Activated CD4-positive, CD25-positive, alpha-beta regulatory T cell (primary cell): ENCODE data around the gene ZNF483.
"Not testable (repeated sequence)": the region's sequence is repeated elsewhere in the genome, so short reads cannot be mapped to it uniquely, and the experiment has no call there.

ENCODE experiments used
- DNase-seq, 4 experiments: peaks; one replicate each; lab custom pipeline; 2025; lab: John Stamatoyannopoulos, UW

Gene ZNF483

GRCh38 chr9:111542497-111543254 is 17.7 kb downstream of the ZNF483 start:
- no peak for DNase-seq

DNA sequence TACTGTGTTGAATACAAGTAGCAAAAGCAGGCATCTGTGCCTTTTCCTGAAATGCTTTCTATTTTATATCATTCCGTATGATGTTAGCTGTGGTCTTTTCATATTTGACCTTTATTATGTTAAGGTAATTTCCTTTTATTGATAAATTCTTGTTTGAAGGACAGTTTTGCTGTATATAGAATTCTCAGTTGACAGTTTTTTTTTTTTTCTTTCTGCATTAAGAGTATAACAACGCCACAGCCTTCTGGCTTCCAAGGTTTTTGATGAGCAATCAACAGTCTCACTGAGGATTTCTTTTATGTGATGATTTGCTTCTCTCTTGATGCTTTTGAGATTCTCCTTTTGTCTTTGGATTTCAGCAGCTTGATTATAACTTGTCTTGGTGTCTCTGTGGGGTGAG is 23.6 kb downstream of the ZNF483 start:
- DNase-seq: no peak

DNA sequence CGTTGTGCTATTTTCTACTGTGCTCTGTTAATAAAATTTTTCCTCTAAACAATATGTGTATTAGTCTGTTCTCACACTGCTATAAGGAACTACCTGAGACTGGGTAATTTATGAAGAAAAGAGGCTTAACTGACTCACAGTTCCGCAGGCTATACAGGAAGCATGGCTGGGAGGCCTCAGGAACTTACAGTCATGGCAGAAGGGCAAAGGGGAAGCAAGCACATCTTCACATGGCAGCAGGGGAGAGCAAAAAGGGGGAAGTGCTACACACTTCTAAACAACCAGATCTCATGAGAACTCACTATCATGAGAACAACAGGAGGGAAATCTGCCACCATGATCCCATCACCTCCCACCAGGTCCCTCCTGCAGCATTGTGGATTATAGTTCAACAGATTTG is 30.4 kb downstream of the ZNF483 start:
- not testable (repeated sequence) for DNase-seq

- no peak for DNase-seq
Observed at GRCh38 chr9:111559000-111559610, 34.1 kb downstream of the ZNF483 start.

DNA sequence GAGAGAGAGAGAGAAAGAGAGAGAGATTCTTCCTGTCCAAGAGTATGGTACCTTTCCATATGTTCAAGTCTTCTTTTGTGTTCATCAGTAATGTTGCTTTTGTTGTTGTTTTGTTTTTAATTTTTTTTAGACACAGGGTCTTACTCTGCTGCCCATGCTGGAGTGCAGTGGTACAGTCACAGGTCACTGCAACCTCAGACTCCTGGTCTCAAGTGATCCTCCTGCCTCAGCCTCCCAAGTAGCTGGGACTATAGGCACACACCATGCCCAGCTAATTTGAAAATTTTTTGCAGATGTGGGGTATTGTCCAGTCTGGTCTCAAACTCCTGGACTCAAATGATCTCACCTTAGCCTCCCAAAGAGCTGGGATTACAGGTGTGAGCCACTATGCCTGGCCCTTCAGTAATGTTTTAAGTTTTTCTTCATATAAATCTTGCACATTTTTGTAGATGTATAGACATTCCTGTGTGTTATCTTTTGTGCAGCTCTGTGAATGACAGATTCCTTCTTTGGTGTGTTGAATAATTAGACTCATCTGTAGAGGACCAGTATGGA is 36.3 kb downstream of the ZNF483 start:
- DNase-seq: no peak

- DNase-seq: no peak
Observed at GRCh38 chr9:111566234-111566633, 41.3 kb downstream of the ZNF483 start.

- DNase-seq: not testable (repeated sequence)
Observed at GRCh38 chr9:111568127-111568526, 43.1 kb downstream of the ZNF483 start.

DNA sequence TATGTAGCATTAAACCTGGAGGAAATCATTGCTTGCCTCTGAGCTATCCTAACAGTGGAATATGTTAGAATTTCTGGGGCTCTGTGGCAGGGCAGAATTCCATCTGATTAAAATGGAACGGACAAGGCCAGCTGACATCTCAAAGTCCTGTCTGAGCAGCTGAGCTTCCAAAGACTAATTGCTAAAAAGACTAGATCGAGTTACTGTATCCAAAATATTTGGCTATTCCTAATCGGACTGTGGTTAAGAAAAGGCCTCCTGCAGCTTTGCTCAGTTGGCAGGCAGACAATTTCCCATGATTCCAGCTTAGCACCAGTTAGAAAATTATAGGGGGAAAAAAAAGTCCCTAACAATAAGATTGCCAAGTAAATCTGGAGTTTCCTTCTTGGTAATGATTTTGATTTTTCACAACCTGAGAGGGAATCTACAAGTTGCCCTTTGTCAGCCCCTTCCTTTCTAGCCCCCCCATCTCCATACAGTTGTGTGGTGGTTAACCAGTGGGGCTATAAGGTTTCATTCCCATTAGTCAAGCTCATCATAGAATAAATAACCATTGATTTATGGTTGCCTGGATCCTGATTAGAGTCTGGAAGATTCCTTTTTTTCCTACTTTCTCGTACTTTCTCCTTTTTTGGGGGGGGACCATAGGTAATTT is 48.1 kb downstream of the ZNF483 start:
- no peak for DNase-seq

DNA sequence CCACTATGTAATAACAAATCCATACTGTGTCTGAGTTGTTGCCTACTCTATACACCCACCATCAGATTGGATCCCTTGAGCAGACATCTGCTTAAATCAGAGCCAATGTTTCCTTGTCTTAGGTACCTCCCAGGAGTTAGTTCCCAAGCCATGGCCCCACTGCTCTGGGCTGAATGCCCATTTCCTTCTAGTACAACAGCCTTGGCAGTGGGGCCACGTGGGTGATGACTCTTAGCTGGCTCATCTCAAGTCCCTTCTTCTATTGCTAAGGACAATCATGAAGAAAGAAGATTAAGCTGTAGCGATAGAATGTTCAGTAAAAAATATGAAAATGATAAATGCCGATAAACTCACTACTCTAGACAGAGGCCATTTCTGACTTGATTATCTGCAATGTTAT is 57.9 kb downstream of the ZNF483 start:
- no peak for DNase-seq

DNA sequence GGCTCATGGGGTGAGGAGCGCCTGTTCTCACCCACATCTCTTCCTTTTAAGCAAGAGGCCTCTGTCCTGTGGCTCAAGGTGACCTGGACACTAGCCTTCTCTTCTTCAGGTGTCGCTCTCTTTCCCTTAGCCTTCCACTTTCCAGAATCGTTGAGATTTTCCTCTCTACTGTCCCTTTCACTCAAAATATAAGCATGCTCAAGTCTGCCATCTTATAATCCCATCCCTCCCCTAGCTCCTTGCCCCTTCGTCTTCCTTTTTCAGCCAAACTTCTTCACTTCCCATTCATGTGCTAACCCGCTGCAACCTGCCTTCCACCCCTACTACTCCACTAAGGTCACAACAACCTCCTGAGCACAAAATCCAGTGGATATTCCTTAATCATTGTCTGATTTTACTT is 61.4 kb downstream of the ZNF483 start:
- no peak for DNase-seq

DNA sequence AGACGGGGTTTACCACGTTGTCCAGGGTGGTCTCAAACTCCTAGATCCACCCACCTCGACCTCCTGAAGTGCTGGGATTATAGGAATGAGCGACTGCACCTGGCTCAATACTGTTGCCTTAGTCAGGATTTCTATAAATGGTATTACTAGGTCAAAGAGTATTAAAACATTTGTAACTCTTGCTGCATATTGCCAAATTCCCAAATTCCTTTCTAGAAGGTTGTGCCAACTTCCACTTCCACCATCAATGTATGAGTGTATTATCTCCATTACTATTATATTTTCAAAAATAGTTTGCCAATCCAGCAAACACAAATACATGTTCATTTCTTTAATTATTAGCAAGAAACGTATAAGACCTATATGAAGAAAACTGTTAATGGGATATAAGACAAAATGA is 63.9 kb downstream of the ZNF483 start:
- no peak for DNase-seq

DNA sequence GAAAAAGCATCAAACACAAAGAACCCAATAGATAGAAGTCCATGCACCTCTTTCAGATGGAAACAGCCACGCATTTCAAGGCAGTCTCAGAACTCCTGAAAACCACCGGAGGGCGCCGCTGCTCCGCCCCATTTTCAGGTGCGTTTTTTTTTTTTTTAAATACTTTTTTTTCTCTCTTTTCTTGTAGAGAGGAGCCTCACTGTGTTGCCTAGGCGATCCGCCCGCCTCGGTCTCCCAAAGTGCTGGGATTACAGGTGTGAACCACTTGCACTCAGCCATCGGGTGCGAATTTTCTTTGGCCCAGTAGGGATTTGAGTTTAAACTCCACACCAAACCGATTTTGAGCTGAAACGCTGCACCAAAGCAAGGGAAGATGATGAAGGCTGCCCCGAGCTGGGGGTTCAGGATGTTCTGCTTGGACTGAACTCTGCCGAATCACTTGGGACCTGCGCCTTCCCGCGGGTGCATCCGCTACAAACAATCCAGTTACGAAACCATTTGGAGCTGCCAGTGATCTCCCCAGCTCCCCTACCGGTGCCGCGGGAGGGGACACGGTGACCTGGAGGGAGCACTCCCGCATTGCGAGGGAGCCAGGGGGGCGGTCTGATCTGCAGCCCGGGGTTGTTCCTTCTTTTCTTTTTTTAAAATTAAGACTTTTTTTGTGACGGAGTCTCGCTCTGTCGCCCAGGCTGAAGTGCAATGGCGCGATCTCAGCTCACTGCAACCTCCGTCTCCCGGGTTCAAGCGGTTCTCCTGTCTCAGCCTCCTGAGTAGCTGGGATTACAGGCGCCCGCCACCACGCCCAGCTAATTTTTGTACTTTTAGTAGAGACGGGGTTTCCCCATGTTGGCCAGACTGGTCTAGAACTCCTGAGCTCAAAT is 73.1 kb downstream of the ZNF483 start:
- DNase-seq: peak in 1 of 4 experiments; percentile 37

- no peak for DNase-seq
Observed at GRCh38 chr9:111598733-111599091, 73.7 kb downstream of the ZNF483 start.

GRCh38 chr9:111599092-111599954 is 74.3 kb downstream of the ZNF483 start, which contains the start of gene PTGR1:
TSS of gene PTGR1 (minus strand) at chr9:111599647. CDS start at chr9:111597422, 2,225 bp downstream.
- DNase-seq: no peak

DNA sequence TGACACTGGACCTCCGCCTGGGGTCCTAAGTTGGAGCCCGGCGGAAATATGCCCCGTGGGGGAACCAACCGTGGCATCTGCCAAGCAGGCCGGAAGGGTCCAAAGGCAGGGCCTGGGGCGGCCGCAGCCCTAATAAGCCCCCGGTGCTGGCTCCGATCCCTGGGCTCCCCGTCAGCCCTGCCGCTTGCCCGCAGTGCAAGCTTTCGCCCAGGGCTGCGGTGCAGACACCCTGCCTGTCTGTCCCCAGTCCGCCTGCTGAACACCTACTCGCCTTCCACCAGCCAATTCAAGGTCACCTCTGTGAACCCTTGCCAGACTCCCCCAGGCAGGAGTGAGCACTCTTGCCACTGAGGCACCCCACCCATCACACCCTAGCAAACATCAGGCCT is 75.0 kb downstream of the ZNF483 start:
- DNase-seq: no peak

DNA sequence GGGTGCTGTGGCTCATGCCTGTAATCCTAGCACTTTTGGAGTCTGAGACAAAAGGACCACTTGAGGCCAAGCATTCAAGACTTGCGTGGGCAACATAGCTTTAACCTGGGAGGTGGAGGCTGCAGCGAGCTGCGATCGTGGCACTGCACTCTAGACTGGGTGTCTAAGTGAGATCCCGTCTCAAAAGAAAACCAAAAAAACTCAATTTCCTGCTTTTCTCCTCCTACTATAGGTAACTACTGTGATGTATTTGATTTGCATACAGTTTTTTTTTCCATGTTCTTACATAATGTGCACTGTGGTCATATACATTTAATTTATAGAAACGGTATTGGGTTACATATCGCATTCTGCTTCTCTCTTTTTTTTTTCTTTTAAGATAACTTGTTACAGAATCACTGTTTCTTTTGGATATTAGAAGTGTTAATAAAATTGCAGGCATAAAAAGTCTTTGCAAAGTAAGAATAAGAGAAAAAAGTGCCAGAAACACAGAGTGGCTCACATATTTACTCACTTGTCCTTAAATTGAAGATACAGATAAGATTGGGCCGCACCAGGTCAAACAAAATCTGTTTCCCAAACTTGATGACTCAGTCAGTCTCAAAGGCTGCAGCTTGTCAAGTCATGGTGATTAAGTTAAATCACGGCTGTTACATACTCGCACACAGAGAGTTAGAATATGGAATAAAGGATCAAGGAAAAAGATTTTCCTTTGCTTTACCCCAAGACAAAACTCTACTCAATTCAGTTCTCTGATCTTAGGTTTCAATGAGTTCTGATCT is 76.4 kb downstream of the ZNF483 start:
- DNase-seq: no peak

DNA sequence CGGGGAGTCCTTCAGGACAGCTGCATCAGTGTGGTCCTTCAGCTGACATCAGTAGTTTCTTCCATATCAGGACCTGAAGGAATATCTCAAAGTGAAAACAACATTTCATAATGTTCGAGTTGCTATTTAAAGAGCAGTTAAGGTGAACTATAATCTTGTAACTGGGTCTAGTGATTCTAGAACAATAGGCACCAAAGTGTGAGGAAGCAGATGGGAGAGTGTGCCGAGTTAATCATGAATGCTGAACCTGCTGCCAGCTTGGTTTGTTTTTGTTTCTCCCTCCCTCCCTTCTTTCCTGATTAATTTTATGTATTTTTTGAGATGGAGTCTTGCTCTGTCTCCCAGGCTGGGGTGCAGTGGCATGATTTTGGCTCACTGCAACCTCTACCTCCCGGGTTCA is 78.1 kb downstream of the ZNF483 start:
- DNase-seq: no peak

DNA sequence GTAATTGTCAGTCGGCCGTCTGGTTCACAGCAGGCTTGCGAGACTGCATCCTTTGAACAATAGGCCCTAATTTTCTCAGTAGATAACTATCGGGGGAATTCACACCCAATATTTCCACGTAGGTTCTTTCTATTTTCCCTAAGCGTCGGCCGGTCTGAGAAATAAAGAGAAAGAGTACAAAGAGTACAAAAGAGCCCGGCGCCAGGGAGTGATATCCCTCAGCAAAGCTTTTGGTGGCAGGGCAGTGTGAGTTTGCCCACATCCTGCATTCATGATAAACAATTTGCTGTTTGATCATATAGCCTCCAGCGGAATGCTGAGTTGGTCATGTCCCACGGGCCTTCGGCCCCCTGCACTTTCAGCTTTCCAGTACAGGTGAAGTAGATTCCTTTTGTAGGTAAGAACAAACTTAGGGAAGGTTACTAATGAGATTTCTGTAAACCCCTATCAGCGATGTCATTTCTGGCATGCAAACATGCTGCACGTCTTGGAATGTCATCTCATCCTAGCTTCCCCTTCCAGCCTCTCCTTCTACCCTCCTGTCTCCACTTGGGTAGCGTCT is 79.2 kb downstream of the ZNF483 start:
- DNase-seq: no peak

DNA sequence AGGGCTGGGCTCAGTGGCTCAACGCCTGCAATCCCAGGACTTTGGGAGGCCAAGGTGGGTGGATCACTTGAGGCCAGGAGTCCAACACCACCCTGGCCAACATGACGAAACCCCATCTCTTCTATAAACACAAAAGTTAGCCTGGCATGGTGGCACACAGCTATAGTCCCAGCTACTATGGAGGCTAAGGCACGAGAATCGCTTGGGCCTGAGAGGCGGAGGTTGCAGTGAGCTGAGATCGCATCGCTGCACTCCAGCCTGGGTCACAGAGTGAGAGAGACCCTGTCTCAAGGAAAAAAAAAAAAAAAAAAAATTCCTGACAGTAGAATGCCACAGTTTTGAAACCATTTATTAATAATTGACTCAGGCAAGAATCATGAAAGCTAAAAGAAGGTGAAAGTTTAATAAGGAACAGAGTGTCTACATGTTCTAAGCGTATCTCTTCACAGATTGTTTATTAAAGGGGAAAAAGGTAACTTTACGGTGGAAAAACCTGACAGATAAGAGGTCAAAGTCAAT is 80.1 kb downstream of the ZNF483 start:
- DNase-seq: no peak

- DNase-seq: no peak
Observed at GRCh38 chr9:111610149-111610548, 85.2 kb downstream of the ZNF483 start.
